GM19467 (cell line): Measurements from ENCODE around the gene TLX3.

Experiments used
- ATAC-seq: cut with Tn5 transposase; IDR thresholded peaks from one replicate; pipeline ENCODE4 v1.9.1; 2021; ENCODE audit warnings: mild to moderate bottlenecking, moderate library complexity; ENCODE audit not compliant: unreplicated experiment

TLX3 gene

DNA sequence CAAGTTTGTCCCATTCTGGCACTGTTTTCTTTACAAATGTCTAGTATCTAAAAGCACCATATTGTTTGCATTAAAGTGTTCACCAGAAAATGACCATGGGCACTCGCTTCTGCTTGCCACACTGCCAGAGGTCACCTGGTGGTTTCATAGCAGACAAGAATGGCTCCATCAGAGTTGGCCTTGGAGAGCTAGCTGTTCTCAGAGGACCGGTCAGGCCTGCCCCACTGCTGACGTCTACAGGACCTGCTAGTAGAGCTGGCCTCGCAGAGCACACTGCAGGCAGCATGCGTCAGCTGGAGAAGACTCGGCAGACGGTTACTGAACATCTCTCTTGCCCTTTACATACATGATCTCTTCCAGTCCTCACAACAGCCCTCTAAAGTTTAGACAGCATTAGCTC is 8.7 kb upstream of the TLX3 start:
- ATAC-seq: no peak

DNA sequence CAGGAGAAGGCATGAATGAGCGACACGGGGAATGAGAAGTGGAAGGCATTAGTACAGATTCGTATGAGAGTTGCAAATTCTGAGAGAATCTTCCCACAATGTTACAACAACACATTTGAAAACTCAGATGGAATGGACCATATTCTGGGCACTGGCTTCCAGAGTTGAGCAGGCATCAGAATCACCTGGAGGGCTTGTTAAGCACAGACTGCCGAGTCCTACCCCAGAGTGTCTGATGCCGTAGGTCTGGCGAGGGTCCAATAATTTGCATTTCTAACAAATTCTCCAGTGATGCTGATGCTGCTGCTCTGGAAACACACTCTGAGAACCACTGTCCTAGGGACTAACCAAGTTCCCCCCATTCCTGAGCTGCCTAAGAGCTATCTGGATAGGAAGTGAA is 2.9 kb upstream of the TLX3 start:
- no peak for ATAC-seq

DNA sequence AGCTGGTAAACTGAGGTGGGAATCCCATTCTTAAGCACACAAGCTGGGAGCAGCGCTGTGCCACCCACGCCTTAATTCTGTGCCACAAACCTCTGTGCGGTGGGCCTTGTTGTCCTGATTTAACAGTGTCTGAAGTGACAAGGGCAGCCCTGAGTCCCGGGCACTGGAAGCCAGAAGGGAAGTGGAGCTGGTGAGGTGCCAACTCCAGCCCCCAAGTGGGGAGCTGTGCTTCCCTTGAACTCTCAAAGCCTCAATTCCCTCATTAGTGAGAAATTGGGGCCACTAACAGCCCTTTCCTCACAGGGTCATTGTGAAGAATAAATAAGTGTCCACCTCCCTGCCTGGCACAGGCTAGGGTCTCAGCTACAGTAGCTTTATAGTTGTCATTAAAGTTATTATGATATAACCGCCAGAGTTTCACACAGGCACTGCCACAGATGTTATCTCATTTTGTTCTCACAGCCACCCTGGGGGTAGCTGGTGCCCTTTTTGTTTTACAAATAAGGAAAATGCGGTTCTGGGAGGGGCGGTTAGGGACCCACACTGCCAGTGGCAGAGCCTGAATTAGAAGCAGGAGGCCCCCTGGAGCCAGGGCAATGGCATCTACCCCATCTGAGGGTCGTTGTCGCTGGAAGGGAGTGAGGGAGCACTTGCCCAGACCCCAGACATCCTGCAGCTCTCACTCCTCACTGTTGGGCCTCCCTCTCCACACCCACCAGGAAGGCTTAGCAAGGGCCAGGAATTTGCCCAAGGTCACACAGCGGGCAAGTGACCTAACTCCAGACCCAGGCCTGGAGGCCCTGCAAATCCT is 2.1 kb upstream of the TLX3 start:
- ATAC-seq: no peak

DNA sequence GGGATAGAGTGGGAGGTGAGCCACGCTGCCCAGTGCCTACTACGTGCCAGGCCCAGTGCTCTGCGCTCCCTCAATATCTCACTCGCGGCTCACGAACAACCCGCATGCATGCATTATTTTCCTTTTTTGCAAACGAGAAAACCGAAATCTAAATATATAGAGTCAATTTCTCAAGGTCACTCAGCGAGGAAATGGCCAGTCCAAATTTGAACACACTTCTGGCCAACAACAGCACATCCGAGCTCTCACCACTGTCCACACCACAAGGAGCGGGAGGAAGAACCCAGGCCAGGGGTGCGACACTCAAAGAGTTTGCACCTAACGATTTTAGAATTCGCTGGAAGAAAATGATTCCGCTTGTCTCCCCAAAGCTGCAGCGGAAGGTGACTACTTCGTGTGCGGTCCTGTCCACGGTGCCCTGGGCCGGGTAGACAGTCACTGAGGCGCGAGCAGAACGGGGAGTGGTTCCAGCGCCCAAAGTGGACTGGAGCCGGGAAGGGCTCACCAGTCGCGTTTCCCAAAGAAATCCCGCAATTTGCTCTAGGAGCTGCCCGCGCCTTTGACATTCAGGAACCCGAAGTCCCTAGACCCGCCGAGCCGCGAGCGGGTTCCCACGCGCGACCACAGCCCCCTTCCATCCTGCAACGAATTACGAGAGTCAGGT is 1.1 kb upstream of the TLX3 start:
- no peak for ATAC-seq

DNA sequence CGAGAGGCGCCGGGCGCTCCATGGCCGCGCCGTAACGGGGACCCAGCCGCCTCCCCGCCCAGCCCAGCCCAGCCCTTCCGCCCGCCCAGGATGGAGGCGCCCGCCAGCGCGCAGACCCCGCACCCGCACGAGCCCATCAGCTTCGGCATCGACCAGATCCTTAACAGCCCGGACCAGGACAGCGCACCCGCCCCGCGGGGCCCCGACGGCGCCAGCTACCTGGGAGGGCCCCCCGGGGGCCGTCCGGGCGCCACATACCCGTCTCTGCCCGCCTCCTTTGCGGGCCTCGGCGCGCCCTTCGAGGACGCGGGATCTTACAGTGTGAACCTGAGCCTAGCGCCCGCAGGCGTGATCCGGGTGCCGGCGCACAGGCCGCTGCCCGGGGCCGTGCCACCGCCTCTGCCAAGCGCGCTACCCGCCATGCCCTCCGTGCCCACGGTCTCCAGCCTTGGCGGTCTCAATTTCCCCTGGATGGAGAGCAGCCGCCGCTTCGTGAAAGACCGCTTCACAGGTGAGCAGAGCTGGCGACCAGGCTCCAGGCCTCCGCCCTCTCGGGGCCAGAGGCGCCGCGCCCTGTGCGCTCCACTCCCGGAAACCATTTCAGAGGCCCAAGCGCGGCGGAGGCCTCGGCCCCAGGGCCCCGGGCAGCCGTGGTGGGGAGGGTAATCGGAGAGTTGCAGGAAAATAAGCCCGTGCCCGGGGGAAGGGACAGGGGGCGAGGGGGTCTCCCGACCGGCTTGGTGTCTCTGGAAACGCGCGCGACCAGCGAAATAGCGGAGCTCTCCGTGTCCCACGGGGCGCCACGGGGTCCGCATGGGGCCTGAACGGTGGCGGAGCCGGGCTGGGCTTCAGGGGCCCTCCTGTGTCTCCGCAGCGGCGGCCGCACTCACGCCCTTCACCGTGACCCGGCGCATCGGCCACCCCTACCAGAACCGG is 496 bp downstream of the TLX3 start:
- ATAC-seq: no peak

DNA sequence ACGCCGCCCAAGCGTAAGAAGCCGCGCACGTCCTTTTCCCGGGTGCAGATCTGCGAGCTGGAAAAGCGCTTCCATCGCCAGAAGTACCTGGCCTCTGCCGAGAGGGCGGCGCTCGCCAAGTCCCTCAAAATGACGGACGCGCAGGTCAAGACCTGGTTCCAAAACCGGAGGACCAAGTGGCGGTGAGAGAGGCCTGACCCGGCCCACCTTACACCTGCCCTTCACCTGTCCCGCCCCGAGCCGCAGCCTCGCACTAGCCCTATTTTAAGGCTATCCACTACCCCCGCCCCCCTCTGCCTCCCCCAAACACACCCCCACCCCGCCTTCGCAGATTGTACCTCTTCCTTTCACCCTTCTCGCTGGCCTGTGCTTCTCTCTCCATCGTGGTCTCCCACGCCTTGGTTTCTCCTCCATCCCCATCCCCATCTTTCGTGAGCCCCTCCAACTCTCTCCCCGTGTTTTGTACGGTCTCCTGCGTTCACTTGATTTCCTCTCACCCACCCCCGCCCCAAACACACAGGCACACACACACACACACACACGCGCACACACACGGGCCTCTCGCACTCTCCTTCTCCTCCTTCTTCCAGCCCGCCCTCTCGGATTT is 1.3 kb downstream of the TLX3 start:
- ATAC-seq: no peak

DNA sequence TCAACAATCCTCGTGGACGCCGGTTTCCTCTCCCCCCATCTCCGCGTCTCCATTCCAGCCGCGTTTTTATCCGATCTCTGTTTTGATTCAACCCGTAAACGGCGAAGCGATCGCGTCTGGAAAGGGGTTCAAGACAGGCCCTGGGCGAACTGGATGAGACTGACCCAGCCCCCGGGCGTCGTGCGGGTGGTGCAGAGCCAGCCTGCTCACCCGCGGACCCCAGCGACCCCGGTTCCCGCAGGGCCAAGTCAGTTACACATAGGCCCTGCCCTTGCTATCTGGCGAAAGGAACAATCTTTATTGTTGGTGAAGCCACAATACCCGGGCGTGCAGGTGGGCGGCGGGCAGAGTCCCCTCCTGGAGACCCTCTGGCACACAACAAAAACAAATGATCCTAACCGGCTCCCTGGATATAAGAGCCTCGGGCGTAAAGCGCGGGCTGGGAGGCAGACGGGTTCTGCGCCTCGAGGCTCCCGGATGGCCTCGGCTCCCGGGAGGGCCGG is 1.8 kb downstream of the TLX3 start:
- ATAC-seq: no peak

DNA sequence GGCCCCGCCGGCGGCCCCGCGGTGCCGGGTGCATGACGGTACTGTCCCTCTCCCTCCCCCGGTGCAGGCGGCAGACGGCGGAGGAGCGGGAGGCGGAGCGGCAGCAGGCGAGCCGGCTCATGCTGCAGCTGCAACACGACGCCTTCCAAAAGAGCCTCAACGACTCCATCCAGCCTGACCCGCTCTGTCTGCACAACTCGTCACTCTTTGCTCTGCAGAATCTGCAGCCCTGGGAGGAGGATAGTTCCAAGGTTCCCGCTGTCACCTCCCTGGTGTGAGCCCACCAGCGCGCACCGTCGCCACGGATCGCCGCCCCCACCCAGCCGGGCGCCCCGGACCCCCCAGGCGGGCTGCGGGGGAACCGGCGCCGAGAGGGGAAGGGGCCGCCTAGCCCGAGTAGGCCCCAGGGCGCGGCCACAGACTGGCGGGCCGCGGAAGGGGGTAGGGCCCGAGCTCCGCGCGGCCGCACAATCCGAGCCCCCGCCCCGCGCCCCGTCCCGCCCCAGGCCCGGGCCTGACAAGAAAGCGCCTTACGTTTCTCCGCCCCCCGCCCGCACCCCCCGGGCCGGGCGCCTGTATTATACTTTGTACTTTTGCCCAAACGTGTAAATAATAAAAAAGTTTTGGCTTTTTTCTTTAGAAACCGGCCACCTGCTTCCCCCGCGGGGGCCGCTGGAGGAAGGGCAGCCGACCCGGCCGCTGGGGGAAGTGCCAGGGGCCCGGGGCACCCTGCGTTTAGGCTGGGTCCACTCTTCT is 2.5 kb downstream of the TLX3 start:
- ATAC-seq: no peak

DNA sequence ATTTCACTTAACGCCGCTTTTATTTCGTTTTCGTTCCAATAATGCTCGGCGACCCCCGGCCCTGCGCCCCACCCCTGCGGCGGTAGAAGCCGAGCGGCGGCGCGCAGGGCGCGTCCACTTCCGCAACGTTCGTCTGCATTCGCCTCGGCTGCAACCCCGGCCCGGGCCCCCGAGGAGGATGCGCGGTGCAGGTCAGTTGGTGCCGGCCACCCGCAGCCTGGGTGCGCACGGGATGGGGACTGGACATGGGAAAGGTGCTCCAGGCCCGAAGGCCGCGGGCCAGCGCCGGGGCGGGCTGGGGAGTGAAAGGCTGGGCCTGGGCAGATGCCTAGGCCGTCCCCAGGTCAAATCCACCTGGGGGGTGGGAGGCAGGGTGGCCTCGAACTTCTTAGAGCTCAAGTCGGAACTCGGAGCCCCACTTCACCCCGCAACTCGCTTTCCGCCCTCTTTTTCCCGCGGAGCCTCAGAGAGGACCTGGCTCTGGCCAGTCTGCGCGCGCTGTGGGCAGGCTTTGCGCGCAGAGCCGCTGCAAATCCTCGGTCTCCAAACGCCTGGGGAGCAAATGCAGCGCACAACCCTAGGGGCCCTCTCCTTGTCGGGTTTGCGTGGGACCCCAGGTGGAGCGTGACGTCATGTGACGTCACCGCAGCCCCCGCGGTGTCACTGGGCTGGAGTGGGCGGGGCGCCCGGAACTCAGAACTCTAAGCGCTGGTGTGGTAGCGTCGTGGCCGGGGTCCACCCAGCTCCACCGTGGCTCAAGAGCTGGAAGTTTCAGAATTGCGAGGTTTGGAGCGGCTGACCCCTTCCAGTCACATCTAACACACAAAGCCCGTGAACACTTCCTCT is 3.3 kb downstream of the TLX3 start:
- no peak for ATAC-seq

DNA sequence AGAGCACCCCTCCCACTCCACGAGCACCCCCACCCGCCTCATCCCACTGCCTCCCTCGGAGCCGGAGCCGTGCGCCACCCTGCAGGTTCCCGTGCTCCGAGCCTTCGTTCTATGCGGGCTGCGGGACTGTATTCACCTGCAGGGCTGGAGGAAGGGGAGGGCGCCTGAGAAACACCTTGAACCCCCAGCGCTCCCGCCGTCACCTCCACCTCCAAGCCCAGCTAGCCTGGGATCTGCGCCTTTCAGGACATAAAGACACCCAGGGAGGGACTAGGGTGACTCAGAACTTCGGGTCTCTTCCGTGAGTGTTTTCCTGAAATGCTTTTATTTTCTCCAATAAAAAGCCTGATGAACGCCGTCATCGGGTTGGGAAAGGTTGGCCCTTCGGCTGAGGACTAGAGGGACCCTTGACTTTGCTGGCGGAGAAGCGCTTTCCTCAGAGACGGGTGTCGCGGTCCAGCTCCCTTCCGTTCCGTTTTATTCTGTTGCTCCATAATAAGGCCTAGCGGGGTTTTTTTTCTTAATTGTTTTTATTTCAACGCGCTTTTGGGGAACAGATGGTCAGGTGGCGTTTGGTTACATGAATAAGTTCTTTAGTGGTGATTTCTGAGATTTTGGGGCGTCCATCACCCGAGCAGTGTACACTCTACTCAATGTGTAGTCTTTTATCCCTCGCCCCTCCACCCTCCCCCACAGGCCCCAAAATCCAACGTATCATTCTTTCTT is 4.6 kb downstream of the TLX3 start:
- ATAC-seq: no peak

DNA sequence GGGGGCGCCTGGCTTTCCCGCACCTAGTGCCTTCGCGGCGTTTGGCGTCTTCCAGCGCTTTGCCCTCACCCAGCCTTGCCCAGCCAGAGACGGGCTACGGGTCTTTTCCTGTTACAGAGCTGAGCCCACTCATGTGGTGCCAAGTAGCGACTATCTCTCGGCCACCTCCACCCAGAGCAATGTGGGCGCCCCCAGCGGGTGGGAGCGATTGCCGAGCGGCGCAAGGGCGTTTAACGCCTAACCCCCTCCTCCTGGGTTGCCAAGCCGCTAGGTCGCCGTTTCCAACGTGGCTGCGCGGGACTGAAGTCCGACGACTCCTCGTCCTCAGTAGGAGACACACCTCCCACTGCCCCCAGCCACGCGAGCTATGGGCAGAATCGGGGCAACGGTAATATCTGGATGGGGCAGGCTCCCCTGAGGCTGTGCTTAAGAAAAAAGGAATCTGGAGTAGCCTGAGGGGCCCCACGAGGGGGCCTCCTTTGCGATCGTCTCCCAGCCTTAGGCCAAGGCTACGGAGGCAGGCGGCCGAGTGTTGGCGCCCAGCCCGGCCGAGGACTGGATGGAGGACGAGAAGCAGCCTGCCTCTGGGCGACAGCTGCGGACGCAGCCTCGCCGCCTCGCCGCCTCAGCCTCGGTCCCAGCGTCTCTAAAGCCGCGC is 5.8 kb downstream of the TLX3 start:
- no peak for ATAC-seq

DNA sequence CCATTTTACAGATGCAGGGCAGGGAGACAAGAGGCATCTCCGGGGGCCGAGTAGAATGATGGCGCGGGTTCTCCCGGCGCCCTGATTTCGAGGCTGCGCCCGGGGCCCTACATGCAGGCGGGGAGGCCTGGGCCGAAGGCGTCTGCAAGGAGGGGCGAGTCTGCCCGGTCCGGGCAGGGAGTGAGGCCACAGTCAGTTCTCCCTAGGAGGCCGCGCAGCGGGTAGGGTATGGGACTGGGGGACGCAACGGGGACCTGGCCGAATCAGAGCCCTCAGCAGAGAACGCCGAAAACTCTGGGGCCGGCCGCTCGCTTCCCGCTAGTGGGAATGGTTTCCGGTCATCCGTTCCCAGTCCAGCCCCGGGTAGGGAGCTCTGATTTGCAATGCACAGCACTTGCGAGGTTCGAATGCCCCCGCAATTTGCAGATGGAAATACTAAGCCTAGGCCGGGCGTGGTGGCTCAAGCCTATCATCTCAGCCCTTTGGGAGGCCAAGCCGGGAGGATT is 6.4 kb downstream of the TLX3 start:
- ATAC-seq: no peak

DNA sequence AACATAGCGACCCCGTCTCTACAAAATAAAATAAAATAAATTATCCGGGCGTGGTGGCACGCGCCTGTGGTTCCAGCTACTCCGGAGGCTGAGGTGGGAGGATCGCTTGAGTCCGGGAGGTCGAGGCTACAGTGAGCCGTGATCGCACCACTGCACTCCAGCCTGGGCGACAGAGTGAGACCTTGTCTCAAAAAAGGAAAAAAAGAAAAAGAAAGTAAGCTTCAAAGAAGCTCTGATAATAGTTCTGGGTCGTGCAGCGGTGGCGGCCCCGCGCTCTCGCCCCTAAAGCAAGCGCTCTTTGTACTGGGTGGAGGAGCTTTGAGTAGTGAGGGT is 6.8 kb downstream of the TLX3 start:
- ATAC-seq: no peak

DNA sequence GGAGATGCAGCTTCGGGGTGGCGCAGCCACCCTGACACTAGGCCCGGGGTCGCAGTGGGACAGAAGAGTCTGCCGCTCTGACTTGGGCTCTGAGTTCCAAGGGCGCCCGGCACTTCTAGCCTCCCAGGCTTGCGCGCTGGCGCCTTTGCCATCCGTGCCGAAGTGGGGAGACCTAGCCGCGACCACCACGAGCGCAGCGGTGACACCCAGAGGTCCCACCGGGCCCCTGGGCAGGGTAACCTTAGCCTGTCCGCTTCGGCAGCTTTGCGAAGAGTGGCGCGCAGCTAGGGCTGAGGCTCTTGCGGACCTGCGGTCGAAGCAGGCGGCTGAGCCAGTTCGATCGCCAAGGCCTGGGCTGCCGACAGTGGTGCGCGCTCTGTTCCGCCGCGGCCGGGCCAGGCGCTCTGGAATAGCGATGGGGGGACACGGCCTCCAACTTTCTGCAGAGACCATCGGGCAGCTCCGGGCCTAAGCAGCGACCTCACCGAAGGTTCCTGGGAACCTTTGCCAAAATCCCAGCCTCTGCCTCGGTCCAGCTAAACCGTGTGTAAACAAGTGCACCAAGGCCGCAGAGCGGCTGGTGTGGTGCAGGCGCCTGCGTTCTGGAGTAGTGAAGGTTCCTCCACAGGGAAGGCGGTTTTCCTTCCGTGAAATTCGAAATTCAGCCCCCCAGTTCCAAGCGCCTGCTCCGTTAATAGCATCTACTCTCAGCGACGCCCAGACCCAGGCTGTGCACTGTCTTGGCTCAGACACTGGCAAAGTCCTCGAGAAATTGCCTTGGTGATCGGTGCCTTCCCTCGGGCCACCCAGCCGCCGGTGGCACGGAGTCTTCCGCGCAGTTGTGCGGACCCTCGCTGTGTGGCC is 7.4 kb downstream of the TLX3 start:
- no peak for ATAC-seq

DNA sequence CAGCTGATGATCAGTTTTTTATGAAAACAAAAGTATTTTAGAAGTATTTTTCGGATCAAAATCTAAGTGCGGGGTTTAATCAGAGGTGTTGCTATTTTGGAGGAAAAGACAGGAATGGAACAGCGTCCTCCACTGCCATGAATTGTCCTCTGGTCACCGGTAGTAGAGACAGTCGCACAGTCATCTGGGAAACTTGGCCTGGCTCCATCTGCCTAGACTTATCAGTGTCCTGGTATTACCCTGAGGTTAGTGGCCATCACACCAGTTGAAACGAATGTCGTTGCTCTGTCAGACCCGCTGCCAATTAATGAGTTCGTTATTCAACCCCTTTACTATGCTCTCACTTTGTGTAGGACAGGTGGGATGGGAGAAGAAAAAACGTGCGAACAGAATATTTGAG is 8.2 kb downstream of the TLX3 start:
- ATAC-seq: no peak

DNA sequence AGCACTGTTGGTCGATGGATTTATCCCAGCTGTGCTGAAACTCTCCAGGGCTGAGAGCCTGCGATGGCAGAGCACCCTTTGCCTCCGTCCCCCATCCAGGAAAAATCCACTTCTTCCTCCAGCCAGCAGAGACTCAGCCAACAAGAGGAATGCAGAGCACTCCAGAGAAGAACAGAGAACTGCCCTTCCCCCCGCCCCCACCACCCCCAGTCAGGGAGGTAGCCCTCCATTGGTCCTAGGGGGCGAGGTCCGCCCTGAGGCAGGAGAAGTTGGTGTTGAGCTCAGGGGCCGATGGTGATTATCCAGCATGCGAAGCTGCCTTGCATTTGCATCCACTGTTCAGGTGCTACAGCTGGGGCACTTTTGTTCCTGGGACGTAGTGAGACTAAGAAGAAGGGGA is 9.0 kb downstream of the TLX3 start:
- ATAC-seq: no peak

DNA sequence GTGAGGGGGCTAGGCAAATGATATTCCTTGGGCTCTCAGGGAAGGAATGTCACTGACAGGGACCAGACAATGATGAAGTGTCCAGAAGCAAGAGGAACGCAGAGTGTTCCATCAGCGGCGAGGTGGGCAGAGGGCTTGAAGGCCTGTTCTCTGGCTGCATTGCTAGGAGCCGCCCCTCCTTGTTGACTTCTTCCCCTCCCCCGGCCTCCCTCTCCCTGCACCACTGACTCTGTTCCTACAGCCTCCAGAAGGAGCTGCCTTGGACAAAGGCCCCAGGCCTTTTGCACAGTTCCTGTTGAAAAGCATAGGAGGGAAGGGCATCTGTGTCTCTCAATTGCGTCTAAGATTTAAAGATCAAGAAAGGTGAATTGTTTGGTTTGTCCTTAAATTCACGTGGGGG is 12.4 kb downstream of the TLX3 start:
- ATAC-seq: no peak
